A673 (cell line): Measurements from ENCODE around the gene CR1. TPM values are rescaled to one million over a fixed set of nuclear protein-coding genes. Genes with fewer than 3 reads are reported as not detected.

Experiments used
- BruUV-seq: library from RNA; stranded (reverse); fragments of 400-500 nt; replicated peaks from 2 replicates; lab custom pipeline; 2021; lab: Mats Ljungman, UMichigan
- CTCF ChIA-PET: fragments of 300-600 bp; sonication (Branson Sonifier 250); formaldehyde crosslinking; loops from one replicate; lab custom pipeline; 2022; ENCODE audit warnings: antibody characterized with exemption; lab: Charles Lee
- POLR2A ChIA-PET: fragments of 300-600 bp; sonication (Branson Sonifier 250); formaldehyde crosslinking; loops from one replicate; lab custom pipeline; 2022; ENCODE audit warnings: antibody characterized with exemption; ENCODE audit not compliant: low non-redundant PET; lab: Charles Lee
- DNase-seq: peaks from one replicate; pipeline ENCODE4 v3.0.0-alpha.2; 2015; ENCODE audit warnings: low spot score
- H3K27ac ChIP-seq: fragments of 200-600 bp; sonication (generic); 2 replicates; pipeline ENCODE4 v1.5.1; 2016; ENCODE audit warnings: mixed run types, low read depth, mild to moderate bottlenecking, mixed read lengths, antibody characterized with exemption, low read length; ENCODE audit not compliant: poor library complexity, severe bottlenecking
- H3K27me3 ChIP-seq: fragments of 200-600 bp; sonication (generic); replicated peaks from 2 replicates; pipeline ENCODE4 v1.6.1; 2017; ENCODE audit warnings: mixed run types, low read depth, mild to moderate bottlenecking, mixed read lengths, antibody characterized with exemption, low read length; ENCODE audit not compliant: insufficient read depth, poor library complexity
- H3K36me3 ChIP-seq: fragments of 200-600 bp; sonication (generic); 2 replicates; pipeline ENCODE4 v1.6.1; 2016; ENCODE audit warnings: mixed run types, mild to moderate bottlenecking, mixed read lengths, antibody characterized with exemption, low read length; ENCODE audit not compliant: insufficient read depth, poor library complexity, severe bottlenecking
- H3K4me1 ChIP-seq: fragments of 200-600 bp; sonication (generic); 2 replicates; pipeline ENCODE4 v1.6.1; 2017; ENCODE audit warnings: mixed run types, mild to moderate bottlenecking, mixed read lengths, antibody characterized with exemption, low read length; ENCODE audit not compliant: insufficient read depth, poor library complexity, severe bottlenecking
- H3K4me3 ChIP-seq: fragments of 200-600 bp; sonication (generic); 2 replicates; pipeline ENCODE4 v1.5.1; 2016; ENCODE audit warnings: low read depth, mixed run types, mild to moderate bottlenecking, mixed read lengths, low read length; ENCODE audit not compliant: poor library complexity, severe bottlenecking
- H3K9me3 ChIP-seq: fragments of 200-600 bp; sonication (generic); 2 replicates; pipeline ENCODE4 v1.6.1; 2016; ENCODE audit warnings: mixed run types, low read depth, mild to moderate bottlenecking, mixed read lengths, antibody characterized with exemption, low read length; ENCODE audit not compliant: poor library complexity, severe bottlenecking
- CTCF ChIP-seq: fragments of 300-800, 200-600 bp; sonication (generic); conservative IDR thresholded peaks from 2 replicates; pipeline ENCODE4 v1.5.1; 2017; ENCODE audit warnings: low read depth, mild to moderate bottlenecking, antibody characterized with exemption, low read length, moderate library complexity, mixed read lengths
- EZH2 ChIP-seq: fragments of 200-600 bp; sonication (generic); IDR thresholded peaks from 2 replicates; pipeline ENCODE4 v1.6.1; 2017; ENCODE audit warnings: borderline replicate concordance, low read depth, mild to moderate bottlenecking, mixed read lengths, antibody characterized with exemption, low read length; ENCODE audit not compliant: poor library complexity, severe bottlenecking
- intact Hi-C: fragments of 100-400 bp; cut with micrococcal nuclease; formaldehyde crosslinking; loops from one replicate; pipeline ENCODE4 v1.10.0; 2022; ENCODE audit not compliant: unreplicated experiment
- total RNA-seq: library from RNA; stranded (reverse); gene quantifications from 2 replicates; pipeline ENCODE4 v1.2.3, GENCODE V29; 2021

Gene CR1
- total RNA-seq, 1 experiment from 2014 or later = not detected

DNA sequence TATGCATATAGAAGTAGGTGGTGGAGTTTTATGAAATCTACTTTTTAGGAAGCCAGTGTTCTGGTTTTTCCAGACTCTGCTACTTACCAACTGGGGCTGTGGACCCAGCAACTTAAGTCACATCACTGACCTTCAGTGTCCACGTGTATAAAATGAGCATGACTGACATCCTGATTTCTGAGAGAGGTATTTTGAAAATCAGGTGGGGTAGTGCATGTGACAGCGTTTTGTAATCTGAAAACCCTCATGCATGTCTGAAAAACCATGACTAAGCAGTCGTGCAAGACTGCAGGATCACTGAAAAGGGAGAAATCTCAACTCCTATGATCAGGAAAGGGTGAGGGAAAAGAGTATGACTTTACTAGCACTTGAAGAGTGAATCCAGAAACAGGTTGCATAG lies 175.0 kb downstream of the CR1 start:
- intact Hi-C loops = no loop called here
- TF ChIP-seq CTCF = no peak
- TF ChIP-seq EZH2 = no peak
- CTCF ChIA-PET = no interaction called here

DNA sequence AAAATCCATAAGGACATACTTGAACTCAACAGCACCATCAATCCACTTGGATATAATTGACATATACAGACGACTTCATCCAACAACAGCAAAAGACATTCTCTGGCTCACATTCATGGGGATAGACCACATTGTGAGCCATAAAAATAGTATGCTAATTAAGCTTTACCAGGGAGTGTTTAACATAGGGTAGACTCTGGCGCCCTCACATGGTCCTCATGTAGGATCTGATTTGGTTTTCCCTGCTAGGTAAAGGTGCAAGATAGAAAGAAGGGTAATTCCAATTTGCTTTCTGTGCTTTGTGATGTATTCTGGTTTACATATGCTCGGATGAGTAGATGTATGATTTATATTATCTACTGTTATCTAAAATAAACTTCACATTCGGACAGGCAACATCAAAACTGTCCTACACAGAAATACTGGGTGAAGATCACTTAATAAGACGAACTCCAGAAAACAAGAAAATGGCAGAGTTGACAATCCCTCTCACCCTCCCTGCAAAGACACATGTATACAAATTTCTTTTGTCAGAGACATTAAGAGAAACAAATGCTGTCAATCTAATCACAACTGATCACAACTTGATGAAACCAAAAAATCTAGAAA lies 176.7 kb downstream of the CR1 start:
- peak; percentile 68 for DNase-seq
- BruUV-seq = no TSS peak
- ChIA-PET CTCF (interaction anchor here (0.6 kb wide), 1 partner anchor 93 kb away, joined by 4 read pairs; no protein-coding TSS in a partner anchor), POLR2A (no interaction called here)
- Histone ChIP-seq H3K27me3 (peaks cover 64% of the 10 kb centered on the region), H3K27ac (no peak overlapping the region), H3K36me3 (no peaks in the 10 kb centered on the region), H3K9me3 (no peaks in the 10 kb centered on the region), H3K4me3 (no peak overlapping the region), H3K4me1 (no peaks in the 10 kb centered on the region)
- TF ChIP-seq CTCF (peak; percentile 74), EZH2 (no peak)
- intact Hi-C loops = no loop called here

More for the DNA sequence above, 175.0 kb downstream of the CR1 start:
- BruUV-seq = no TSS peak
- POLR2A ChIA-PET = no interaction called here
- no peak for DNase-seq
- H3K9me3 ChIP-seq = no peaks in the 10 kb centered on the region
- no peak overlapping the region for H3K4me3 ChIP-seq
- H3K27ac ChIP-seq = no peak overlapping the region
- no peaks in the 10 kb centered on the region for H3K36me3 ChIP-seq
- H3K27me3 ChIP-seq = peaks cover 76% of the 10 kb centered on the region
- no peaks in the 10 kb centered on the region for H3K4me1 ChIP-seq

DNA sequence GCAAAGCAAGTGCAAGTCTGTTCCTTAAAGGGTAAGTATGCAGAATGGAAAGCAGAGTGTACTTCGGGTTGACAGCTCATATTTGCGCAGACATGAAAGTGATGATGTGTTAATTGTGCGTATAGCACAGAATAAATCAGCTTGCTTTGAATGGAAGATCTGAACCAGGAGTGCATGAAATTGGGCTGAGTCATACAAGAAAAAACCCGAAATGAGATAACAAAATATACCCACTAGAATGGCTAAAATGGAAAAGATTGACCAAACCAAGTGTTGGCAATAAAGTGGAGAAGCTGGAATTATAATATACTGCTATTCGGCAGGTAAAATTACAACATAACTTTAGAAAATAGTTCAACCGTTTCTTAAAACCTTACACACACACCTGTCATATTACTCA lies 177.4 kb downstream of the CR1 start:
- Histone ChIP-seq H3K27me3 (peaks cover 56% of the 10 kb centered on the region), H3K36me3 (no peaks in the 10 kb centered on the region), H3K27ac (no peak overlapping the region), H3K9me3 (no peaks in the 10 kb centered on the region), H3K4me1 (no peaks in the 10 kb centered on the region), H3K4me3 (no peak overlapping the region)
- ChIA-PET CTCF (no interaction called here), POLR2A (no interaction called here)
- TF ChIP-seq CTCF (no peak), EZH2 (no peak)
- intact Hi-C loops = no loop called here
- DNase-seq = no peak
- no TSS peak for BruUV-seq
